IMR-90 (cell line): Measurements from ENCODE around the gene RGS12. TPM values are rescaled to one million over a fixed set of nuclear protein-coding genes. Genes with fewer than 3 reads are reported as not detected.

Source experiments
- ATAC-seq: fragments of 200-7000 bp; cut with Tn5 transposase; 2 replicates; pipeline ENCODE4 v1.9.1; 2020; ENCODE audit warnings: low read depth, mild to moderate bottlenecking, moderate library complexity
- BruUV-seq: library from RNA; stranded (reverse); fragments of 400-500 nt; replicated peaks from 2 replicates; lab custom pipeline; 2021; lab: Mats Ljungman, UMichigan
- CTCF ChIA-PET: fragments of 300-600 bp; formaldehyde crosslinking; extraction: SDS; loops from one replicate; lab custom pipeline; 2021; ENCODE audit warnings: antibody characterized with exemption; lab: Yijun Ruan, JAX
- POLR2A ChIA-PET: fragments of 300-600 bp; sonication (Branson Sonifier 250); formaldehyde crosslinking; loops from one replicate; lab custom pipeline; 2022; ENCODE audit warnings: antibody characterized with exemption; ENCODE audit not compliant: unreplicated experiment; lab: Charles Lee
- DNase-seq: peaks from one replicate; pipeline ENCODE4 v3.0.0; 2013
- H2AFZ ChIP-seq: replicated peaks from 2 replicates; pipeline ENCODE3; 2013; ENCODE audit warnings: low read length, mild to moderate bottlenecking; ENCODE audit not compliant: poor library complexity
- H2AK5ac ChIP-seq: 2 replicates; pipeline ENCODE4 v1.6.1; 2013; ENCODE audit warnings: low read depth, low read length, inconsistent platforms
- H2AK9ac ChIP-seq: replicated peaks from 2 replicates; pipeline ENCODE3; 2013; ENCODE audit warnings: mild to moderate bottlenecking, low read depth, low read length, moderate library complexity; ENCODE audit not compliant: poor library complexity
- H2BK120ac ChIP-seq: 2 replicates; pipeline ENCODE4 v1.6.1; 2013; ENCODE audit warnings: low read depth, low read length, inconsistent platforms
- H2BK15ac ChIP-seq: 3 replicates; pipeline ENCODE4 v1.6.1; 2013; ENCODE audit warnings: low read depth, low read length, inconsistent platforms
- H2BK20ac ChIP-seq: 2 replicates; pipeline ENCODE4 v1.6.1; 2013; ENCODE audit warnings: low read depth, mild to moderate bottlenecking, inconsistent platforms, low read length, moderate library complexity
- H2BK5ac ChIP-seq: 2 replicates; pipeline ENCODE4 v1.6.1; 2013; ENCODE audit warnings: mild to moderate bottlenecking, low read depth, low read length, inconsistent platforms; ENCODE audit not compliant: poor library complexity, severe bottlenecking
- H3K14ac ChIP-seq: replicated peaks from 2 replicates; pipeline ENCODE4 v1.6.1; 2013; ENCODE audit warnings: low read depth, low read length, inconsistent platforms
- H3K18ac ChIP-seq: 2 replicates; pipeline ENCODE4 v1.6.1; 2013; ENCODE audit warnings: low read depth, low read length, control low read depth
- H3K23ac ChIP-seq: 2 replicates; pipeline ENCODE4 v1.6.1; 2013; ENCODE audit warnings: low read depth, low read length, inconsistent platforms
- H3K27ac ChIP-seq: 2 replicates; pipeline ENCODE4 v1.5.1; 2013; ENCODE audit warnings: mild to moderate bottlenecking, control low read depth, low read length; ENCODE audit not compliant: insufficient read depth
- H3K27me3 ChIP-seq: 2 replicates; pipeline ENCODE4 v1.6.1; 2013; ENCODE audit warnings: low read length; ENCODE audit not compliant: control insufficient read depth, insufficient read depth
- H3K36me3 ChIP-seq: 2 replicates; pipeline ENCODE4 v1.6.1; 2013; ENCODE audit warnings: low read length, mixed read lengths; ENCODE audit not compliant: control insufficient read depth, insufficient read depth
- H3K4ac ChIP-seq: 2 replicates; pipeline ENCODE4 v1.6.1; 2013; ENCODE audit warnings: low read depth, low read length, inconsistent platforms
- H3K4me1 ChIP-seq: 2 replicates; pipeline ENCODE4 v1.6.1; 2013; ENCODE audit warnings: low read length, mixed read lengths; ENCODE audit not compliant: control insufficient read depth, insufficient read depth
- H3K4me2 ChIP-seq: 2 replicates; pipeline ENCODE4 v1.6.1; 2013; ENCODE audit warnings: low read depth, mild to moderate bottlenecking, control low read depth, low read length, moderate library complexity
- H3K4me3 ChIP-seq: 2 replicates; pipeline ENCODE4 v1.5.1; 2013; ENCODE audit warnings: low read depth, mild to moderate bottlenecking, control low read depth, low read length, moderate library complexity; ENCODE audit not compliant: insufficient read depth
- H3K56ac ChIP-seq: 2 replicates; pipeline ENCODE4 v1.6.1; 2013; ENCODE audit warnings: low read length, inconsistent platforms; ENCODE audit not compliant: insufficient read depth; ENCODE audit errors: extremely low read depth
- H3K79me1 ChIP-seq, 2 experiments: 2 replicates each; pipeline ENCODE4 v1.6.1; 2013; ENCODE audit warnings: low read length in 2 of 2, inconsistent platforms in 1 of 2, low read depth in 1 of 2
- H3K9ac ChIP-seq: 2 replicates; pipeline ENCODE4 v1.6.1; 2013; ENCODE audit warnings: low read depth, low read length, control low read depth
- H3K9me1 ChIP-seq: 2 replicates; pipeline ENCODE4 v1.6.1; 2013; ENCODE audit warnings: low read length, inconsistent platforms; ENCODE audit not compliant: insufficient read depth
- H3K9me3 ChIP-seq: 2 replicates; pipeline ENCODE4 v1.6.1; 2013; ENCODE audit warnings: low read length; ENCODE audit not compliant: control insufficient read depth, insufficient read depth
- H4K20me1 ChIP-seq: 2 replicates; pipeline ENCODE4 v1.6.1; 2013; ENCODE audit warnings: low read length, inconsistent platforms; ENCODE audit not compliant: insufficient read depth
- H4K5ac ChIP-seq: 2 replicates; pipeline ENCODE4 v1.6.1; 2013; ENCODE audit warnings: mild to moderate bottlenecking, low read depth, low read length, control low read depth
- H4K8ac ChIP-seq, 2 experiments: 2 replicates each; pipeline ENCODE4 v1.6.1; 2013; ENCODE audit warnings: low read depth in 2 of 2, low read length in 2 of 2, control low read depth in 1 of 2, inconsistent platforms in 1 of 2
- H4K91ac ChIP-seq: 2 replicates; pipeline ENCODE4 v1.6.1; 2013; ENCODE audit warnings: low read depth, low read length, inconsistent platforms; ENCODE audit not compliant: insufficient read depth
- CEBPB ChIP-seq: IDR thresholded peaks from 2 replicates; pipeline ENCODE4 v1.6.1; 2012; ENCODE audit warnings: low read depth, low read length, improper control_type of control experiment
- CHD1 ChIP-seq: IDR thresholded peaks from 2 replicates; pipeline ENCODE4 v1.6.1; 2012; ENCODE audit warnings: low read depth, low read length, improper control_type of control experiment
- ELK1 ChIP-seq: fragments of 150-350 bp; IDR thresholded peaks from 2 replicates; pipeline ENCODE4 v1.6.1; 2016; ENCODE audit warnings: low read depth, mild to moderate bottlenecking, low read length, moderate library complexity, borderline replicate concordance
- FOS ChIP-seq: fragments of 150-350 bp; IDR thresholded peaks from 2 replicates; pipeline ENCODE4 v1.6.1; 2016; ENCODE audit warnings: low read depth, low read length
- MAFK ChIP-seq: IDR thresholded peaks from 2 replicates; pipeline ENCODE4 v1.6.1; 2012; ENCODE audit warnings: low read depth, low read length, improper control_type of control experiment
- MAZ ChIP-seq: IDR thresholded peaks from 2 replicates; pipeline ENCODE4 v1.6.1; 2012; ENCODE audit warnings: low read depth, mild to moderate bottlenecking, low read length, improper control_type of control experiment, moderate library complexity, borderline replicate concordance
- MXI1 ChIP-seq: IDR thresholded peaks from 2 replicates; pipeline ENCODE4 v1.6.1; 2012; ENCODE audit warnings: low read depth, mild to moderate bottlenecking, low read length, moderate library complexity, borderline replicate concordance
- NFE2L2 ChIP-seq: fragments of 150-350 bp; IDR thresholded peaks from 2 replicates; pipeline ENCODE4 v1.6.1; 2016; ENCODE audit warnings: low read depth, mild to moderate bottlenecking, low read length
- POLR2A ChIP-seq: IDR thresholded peaks from 2 replicates; pipeline ENCODE4 v1.6.1; 2012; ENCODE audit warnings: mild to moderate bottlenecking, low read depth, low read length
- RAD21 ChIP-seq: IDR thresholded peaks from 2 replicates; pipeline ENCODE4 v1.6.1; 2012; ENCODE audit warnings: low read length, improper control_type of control experiment
- RCOR1 ChIP-seq: IDR thresholded peaks from 2 replicates; pipeline ENCODE4 v1.6.1; 2012; ENCODE audit warnings: mild to moderate bottlenecking, low read length, improper control_type of control experiment; ENCODE audit not compliant: insufficient replicate concordance
- SMC3 ChIP-seq: fragments of 150-350 bp; IDR thresholded peaks from 2 replicates; pipeline ENCODE4 v1.6.1; 2016; ENCODE audit warnings: low read depth, mild to moderate bottlenecking, antibody characterized with exemption, low read length, moderate library complexity
- WGBS, 2 experiments: methylation state at CpG; one replicate each; pipeline versions ENCODE4 v1.1.5 to v1.1.7; 2013; ENCODE audit warnings: missing lambda C conversion rate in 2 of 2; ENCODE audit not compliant: insufficient read length in 1 of 2; ENCODE audit errors: extremely low coverage in 2 of 2; 5-methylcytosine and 5-hydroxymethylcytosine counted together
- dilution Hi-C: fragments of 300-500 bp; cut with HindIII; formaldehyde crosslinking; loops from one replicate; pipeline ENCODE4 v1.14.3; 2018; ENCODE audit warnings: low sequenced_read_pairs; ENCODE audit not compliant: unreplicated experiment
- in situ Hi-C: fragments of 300-500 bp; cut with MboI; formaldehyde crosslinking; loops from 3 replicates; pipeline ENCODE4 v1.14.3; 2019; ENCODE audit warnings: low sequenced_read_pairs, inconsistent platforms, mixed read lengths
- intact Hi-C: fragments of 100-400 bp; cut with micrococcal nuclease; formaldehyde crosslinking; loops from 2 replicates; pipeline ENCODE4 v1.10.0; 2022
- polyA plus RNA-seq, 3 experiments: library from polyadenylated mRNA; depleted of rRNA; stranded (reverse); fragments of >200 nt; gene quantifications; 2 replicates each; pipeline ENCODE4 v1.2.3, GENCODE V29; 2012; ENCODE audit warnings: low replicate concordance in 1 of 3
- total RNA-seq: library from RNA; depleted of rRNA; stranded (reverse); fragments of >200 nt; gene quantifications from 2 replicates; pipeline ENCODE4 v1.2.3, GENCODE V29; 2012
- TF ChIP-seq, protein P1 (sequence below): conservative IDR thresholded peaks from 2 replicates; pipeline ENCODE4 v1.5.1; 2012; ENCODE audit warnings: mild to moderate bottlenecking, low read depth, low read length, improper control_type of control experiment
- TF ChIP-seq, protein P2 (sequence below): fragments of 150-350 bp; IDR thresholded peaks from 2 replicates; pipeline ENCODE4 v1.6.1; 2017; ENCODE audit warnings: mild to moderate bottlenecking, antibody characterized with exemption, low read length, low read depth

The RGS12 gene
- total and polyA plus RNA-seq, 2 of the 4 experiments (the other 2 are of a cell fraction) = 11.8 to 12.0 TPM

- Histone ChIP-seq H3K4me3 (no peak overlapping the region), H2BK120ac (no peak overlapping the region), H2BK15ac (no peak overlapping the region), H3K4ac (no peak overlapping the region), H3K4me1 (peaks cover 2% of the 10 kb centered on the region; the same call in 1 of the 2 replicates), H2BK5ac (no peak overlapping the region), H3K36me3 (no peaks in the 10 kb centered on the region), H3K9me3 (peaks cover 2% of the 10 kb centered on the region), H2AK9ac (peak overlapping the region; percentile 50), H2AFZ (no peak overlapping the region), H3K9ac (no peak overlapping the region), H3K79me1 (peaks cover 0 to 4% of the 10 kb centered on the region in 2 experiments; a peak in 2 of 4 replicates), H4K5ac (no peak overlapping the region), H4K20me1 (no peaks in the 10 kb centered on the region), H2BK20ac (no peak overlapping the region), H3K27ac (no peak overlapping the region), H3K56ac (no peak overlapping the region), H3K14ac (no peak overlapping the region), H3K4me2 (no peak overlapping the region), H4K91ac (no peak overlapping the region), H3K9me1 (peaks cover 2% of the 10 kb centered on the region; the same call in 1 of the 2 replicates), H3K27me3 (peaks cover 9% of the 10 kb centered on the region; the same call in 1 of the 2 replicates), H3K23ac (no peak overlapping the region), H3K18ac (no peak overlapping the region), H2AK5ac (no peak overlapping the region), H4K8ac (no peak overlapping the region)
- ChIA-PET CTCF (interaction anchor here (1.0 kb wide), 1 partner anchor 10 kb away, joined by 3 read pairs; no protein-coding TSS in a partner anchor), POLR2A (no interaction called here)
- no peak for ATAC-seq
- BruUV-seq = no TSS peak
- DNase-seq = no peak
- in situ Hi-C loops (no loop called here), dilution Hi-C loops (no loop called here), intact Hi-C loops (no loop called here)
- 82% methylated on average over 10 of the region's 32 CpGs; no CpG with 5 or more reads in 1 of the 2 experiments for WGBS, 2 experiments
- TF ChIP-seq RAD21 = no peak
- no peak for TF ChIP-seq NFE2L2
- no peak for TF ChIP-seq SMC3
- TF ChIP-seq, protein P1, sequence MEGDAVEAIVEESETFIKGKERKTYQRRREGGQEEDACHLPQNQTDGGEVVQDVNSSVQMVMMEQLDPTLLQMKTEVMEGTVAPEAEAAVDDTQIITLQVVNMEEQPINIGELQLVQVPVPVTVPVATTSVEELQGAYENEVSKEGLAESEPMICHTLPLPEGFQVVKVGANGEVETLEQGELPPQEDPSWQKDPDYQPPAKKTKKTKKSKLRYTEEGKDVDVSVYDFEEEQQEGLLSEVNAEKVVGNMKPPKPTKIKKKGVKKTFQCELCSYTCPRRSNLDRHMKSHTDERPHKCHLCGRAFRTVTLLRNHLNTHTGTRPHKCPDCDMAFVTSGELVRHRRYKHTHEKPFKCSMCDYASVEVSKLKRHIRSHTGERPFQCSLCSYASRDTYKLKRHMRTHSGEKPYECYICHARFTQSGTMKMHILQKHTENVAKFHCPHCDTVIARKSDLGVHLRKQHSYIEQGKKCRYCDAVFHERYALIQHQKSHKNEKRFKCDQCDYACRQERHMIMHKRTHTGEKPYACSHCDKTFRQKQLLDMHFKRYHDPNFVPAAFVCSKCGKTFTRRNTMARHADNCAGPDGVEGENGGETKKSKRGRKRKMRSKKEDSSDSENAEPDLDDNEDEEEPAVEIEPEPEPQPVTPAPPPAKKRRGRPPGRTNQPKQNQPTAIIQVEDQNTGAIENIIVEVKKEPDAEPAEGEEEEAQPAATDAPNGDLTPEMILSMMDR = no peak
- no peak for TF ChIP-seq FOS
- TF ChIP-seq CEBPB = no peak
- TF ChIP-seq, protein P2, sequence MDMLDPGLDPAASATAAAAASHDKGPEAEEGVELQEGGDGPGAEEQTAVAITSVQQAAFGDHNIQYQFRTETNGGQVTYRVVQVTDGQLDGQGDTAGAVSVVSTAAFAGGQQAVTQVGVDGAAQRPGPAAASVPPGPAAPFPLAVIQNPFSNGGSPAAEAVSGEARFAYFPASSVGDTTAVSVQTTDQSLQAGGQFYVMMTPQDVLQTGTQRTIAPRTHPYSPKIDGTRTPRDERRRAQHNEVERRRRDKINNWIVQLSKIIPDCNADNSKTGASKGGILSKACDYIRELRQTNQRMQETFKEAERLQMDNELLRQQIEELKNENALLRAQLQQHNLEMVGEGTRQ = no peak
- no peak for TF ChIP-seq RCOR1
- no peak for TF ChIP-seq POLR2A
- no peak for TF ChIP-seq MXI1
- TF ChIP-seq ELK1 = no peak
- no peak for TF ChIP-seq MAFK
- TF ChIP-seq CHD1 = no peak
- no peak for TF ChIP-seq MAZ
Measured at GRCh38 chr4:3286335-3287175, 6.3 kb upstream of the RGS12 start.
